TTC549 (cell line): ENCODE data around the gene DISC1.
"Not testable (repeated sequence)": the region's sequence is repeated elsewhere in the genome, so short reads cannot be mapped to it uniquely, and the experiment has no call there.

Experiments
- FAIRE-seq: peaks from 2 replicates; lab custom pipeline; 2012; peaks lifted over from hg19 to GRCh38; lab: Jason Lieb, UNC

Gene DISC1

DNA sequence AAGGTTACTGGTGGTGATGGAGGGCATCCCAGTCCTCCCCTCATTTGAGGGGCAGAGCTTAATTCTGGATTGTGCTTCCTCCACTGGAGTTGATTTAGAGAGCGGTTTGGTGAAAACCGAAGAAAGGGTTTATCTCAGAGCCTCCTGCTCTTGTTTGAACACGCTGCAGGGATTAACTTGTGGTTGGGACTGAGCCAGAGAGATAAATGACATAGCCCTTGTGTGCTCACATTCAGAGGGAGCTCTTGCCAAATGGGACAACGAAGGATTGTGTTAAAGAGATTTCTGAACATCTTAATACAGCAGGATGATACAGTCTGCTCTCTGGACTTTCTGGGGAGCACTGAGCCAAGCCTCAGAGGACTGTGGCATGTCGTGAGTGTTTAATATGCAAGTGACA is 308.2 kb downstream of the DISC1 start:
- no peak for FAIRE-seq

GRCh38 chr1:231935856-231936255 is 309.3 kb downstream of the DISC1 start:
- FAIRE-seq, result no peak

GRCh38 chr1:231936983-231937775 is 310.6 kb downstream of the DISC1 start:
- FAIRE-seq, result no peak

DNA sequence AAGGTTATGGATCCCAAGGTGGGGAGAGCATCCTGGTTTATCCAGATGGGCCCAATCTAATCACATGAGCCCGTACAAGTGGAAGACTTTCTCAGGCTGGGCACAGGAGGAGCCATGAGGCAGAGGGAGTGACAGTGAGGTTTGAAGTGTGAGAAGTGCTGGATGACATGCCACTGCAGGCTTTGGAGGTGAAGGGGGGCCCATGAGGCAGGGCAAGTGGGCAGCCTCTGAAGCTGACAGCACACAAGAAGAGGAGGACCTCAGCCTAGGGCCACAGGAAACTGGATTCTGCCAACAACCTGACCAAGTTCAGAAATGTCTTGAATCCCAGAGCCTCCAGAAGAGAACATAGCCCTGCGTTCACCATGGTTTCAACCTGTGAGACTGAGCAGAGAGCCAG is 311.6 kb downstream of the DISC1 start:
- no peak for FAIRE-seq

DNA sequence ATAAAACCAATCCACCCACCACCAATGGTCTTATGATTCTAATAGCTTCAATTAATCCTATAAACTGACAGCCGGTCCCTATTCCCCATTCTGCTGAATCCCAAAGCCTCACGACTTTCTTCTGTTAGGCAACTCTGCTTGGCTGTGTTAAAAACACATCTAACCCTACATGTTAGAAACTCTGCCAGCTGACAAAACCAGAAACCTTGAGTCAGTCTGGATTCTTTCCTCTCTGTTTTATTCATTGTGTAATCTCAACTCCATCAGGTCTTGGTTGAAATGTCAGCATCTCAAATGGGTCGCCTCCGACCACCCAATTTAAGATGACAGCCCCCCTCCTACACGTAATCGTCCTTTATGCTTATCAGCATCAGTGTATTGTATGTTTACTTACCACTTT is 312.1 kb downstream of the DISC1 start:
- FAIRE-seq, result no peak

DNA sequence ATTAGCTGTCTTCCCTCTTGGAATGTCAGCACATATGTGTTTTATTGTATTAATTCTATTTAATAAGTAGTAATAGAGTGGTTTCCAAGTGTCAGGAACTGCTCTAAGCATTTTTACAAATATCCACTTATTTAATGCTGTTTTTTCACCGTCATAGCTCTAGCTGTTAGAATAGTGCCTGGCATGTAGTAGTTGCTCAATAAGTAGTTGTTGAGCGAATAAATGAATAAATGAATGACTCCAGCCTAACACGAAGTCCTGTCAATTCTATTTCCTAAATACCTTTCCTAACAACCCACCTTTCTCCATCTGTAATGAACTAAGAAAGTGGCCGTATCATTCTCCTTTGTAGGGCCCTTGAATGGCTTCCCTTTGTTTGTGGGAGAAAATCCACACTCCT is 312.5 kb downstream of the DISC1 start:
- FAIRE-seq, result no peak

GRCh38 chr1:231940116-231940515 is 313.5 kb downstream of the DISC1 start:
- no peak for FAIRE-seq

DNA sequence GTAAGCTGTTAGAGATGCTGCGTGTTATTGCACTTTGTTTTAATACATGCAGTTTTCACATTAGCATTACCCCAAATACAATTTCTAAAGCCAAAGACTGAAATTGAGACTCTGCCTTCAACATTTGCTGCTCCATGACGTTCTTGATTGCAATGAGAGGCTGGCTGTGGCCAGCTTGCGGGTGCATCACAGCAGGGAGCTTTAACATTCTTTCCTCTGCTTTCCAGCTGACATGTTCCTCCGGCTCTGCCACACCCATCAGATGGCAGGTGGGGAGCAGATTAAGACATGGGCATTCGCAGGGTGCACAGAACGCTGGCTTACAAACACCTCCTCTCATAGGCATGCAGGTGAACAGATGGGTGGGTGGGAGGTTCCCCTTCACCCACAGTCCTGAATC is 314.1 kb downstream of the DISC1 start:
- no peak for FAIRE-seq

- FAIRE-seq, result no peak
These were observed 316.5 kb downstream of the DISC1 start for GRCh38 chr1:231943084-231943483.

DNA sequence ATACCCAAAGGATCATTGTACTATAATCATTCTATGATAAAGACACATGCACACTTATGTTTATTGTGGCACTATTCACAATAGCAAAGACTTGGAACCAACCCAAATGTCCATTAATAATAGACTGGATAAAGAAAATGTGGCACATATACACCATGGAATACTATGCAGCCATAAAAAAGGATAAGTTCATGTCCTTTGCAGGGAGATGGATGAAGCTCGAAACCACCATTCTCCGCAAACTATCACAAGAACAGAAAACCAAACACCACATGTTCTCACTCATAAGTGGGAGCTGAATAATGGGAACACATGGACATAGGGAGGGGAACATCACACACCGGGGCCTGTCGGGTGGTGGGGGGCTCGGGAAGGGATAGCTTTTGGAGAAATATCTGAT is 321.5 kb downstream of the DISC1 start:
- not testable (repeated sequence) for FAIRE-seq

DNA sequence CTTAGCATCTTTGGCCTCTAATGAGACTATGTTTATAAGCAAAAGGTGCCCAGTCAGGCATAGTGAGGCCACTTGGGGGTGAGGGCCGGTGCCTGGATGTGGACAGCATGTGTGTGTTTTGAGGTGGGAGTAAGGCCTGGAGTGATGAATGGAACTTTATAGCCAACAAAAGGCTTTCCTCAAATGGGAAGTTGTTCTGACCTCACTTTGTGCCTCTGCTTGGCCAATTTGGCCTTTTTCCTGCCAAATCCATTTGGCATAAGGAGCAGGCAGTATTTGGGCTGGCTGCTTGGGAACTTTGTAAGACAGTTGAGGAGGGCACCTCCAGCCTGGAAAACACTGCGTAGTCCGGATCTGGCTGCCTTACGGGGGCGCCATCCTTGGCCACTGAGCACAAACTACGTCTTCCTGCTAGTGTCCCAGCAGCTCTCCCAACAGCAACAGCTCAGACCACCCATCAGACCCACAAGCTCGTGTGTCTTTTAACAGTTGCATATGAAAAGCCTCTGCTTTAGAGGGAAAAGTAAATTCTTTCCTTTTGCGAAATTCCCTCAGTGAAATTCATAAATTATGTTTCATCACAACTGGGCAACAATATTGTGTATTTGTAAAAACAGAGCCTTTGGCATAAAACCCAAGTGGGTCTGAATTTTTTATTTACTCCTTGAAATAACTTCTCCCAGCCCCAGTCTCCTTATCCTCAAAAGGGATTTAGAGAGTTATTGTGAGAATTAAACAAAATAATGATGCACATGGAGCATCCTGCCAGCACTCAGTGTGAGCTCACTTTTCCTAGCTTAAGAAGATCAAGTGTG is 322.9 kb downstream of the DISC1 start:
- no peak for FAIRE-seq

DNA sequence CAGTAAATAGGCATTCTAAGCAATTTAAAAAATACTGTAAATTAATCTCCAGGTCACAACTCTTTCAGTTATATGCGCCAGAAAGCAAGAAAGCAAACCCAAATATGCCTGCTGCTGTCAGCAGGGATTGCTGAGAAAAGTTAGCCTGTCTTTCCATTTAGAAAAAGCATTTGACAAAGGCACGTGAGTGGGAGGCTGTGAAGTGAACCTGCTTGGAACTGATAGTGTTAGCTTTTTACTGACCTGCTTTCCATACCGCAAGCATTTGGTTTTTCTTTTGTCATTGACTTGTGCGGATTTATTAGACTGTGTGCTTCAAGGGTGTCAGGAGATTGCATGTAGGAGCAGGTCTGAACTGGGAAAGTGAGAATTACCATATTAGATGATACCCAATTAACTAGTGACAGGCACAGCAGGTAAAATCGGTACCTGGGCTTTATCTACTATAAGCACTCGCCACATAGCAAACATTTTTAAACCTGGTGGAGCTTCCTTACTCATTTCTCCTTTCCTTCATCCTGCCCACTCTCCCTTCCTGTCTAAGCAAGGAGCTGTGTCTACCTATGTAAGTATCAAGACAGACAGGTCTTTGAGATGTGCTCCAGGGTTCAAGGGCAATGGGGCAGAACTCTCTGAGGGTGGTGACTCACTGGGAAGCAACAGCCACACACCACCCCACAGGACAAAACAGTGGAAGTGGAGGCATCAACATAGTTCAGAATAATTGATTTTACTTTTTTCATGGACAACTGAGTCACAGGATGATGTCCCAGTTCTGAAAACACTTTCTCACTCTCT is 323.9 kb downstream of the DISC1 start:
- no peak for FAIRE-seq

GRCh38 chr1:231951374-231951773 is 324.8 kb downstream of the DISC1 start:
- no peak for FAIRE-seq

DNA sequence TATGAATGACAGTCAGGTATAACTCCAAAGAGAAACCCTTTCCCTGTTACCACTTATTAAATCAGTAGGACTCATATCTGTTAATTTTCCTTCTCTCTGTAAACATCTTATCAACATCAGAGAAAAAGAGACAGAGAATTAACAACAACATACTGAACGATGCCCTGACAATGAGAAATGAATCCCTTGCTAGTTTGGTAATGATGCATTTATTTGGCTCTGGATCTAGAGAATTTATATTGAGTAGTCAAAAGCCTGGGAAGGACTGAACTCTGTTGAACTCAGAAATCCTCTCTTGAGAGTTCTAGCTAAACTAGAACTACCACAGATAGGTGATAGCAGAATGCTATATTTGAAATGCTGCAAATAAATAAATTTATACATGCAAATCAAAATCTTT is 325.6 kb downstream of the DISC1 start:
- FAIRE-seq, result no peak

GRCh38 chr1:231953660-231954059 is 327.1 kb downstream of the DISC1 start:
- no peak for FAIRE-seq

GRCh38 chr1:231954751-231955150 is 328.2 kb downstream of the DISC1 start:
- no peak for FAIRE-seq

GRCh38 chr1:231957359-231957758 is 330.8 kb downstream of the DISC1 start:
- no peak for FAIRE-seq

GRCh38 chr1:231958448-231958847 is 331.9 kb downstream of the DISC1 start:
- no peak for FAIRE-seq

GRCh38 chr1:231959225-231959884 is 332.8 kb downstream of the DISC1 start:
- no peak for FAIRE-seq

DNA sequence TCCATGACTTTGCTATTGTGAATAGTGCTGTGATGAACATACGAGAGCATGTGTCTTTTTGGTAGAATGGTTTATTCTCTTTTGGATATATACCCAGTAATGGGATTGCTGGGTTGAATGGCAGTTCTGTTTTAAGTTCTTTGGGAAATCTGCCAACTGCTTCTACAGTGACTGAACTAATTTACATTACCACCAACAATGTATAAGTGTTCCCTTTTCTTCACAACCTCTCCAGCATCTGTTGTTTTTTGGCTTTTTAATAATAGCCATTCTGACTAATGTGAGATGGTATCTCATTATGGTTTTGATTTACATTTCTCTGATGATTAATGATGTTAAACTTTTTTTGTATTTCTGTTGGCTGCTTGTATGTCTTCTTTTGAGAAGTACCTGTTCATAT is 335.2 kb downstream of the DISC1 start:
- FAIRE-seq, result not testable (repeated sequence)

GRCh38 chr1:231962636-231963035 is 336.0 kb downstream of the DISC1 start:
- FAIRE-seq, result no peak

GRCh38 chr1:231964241-231964640 is 337.7 kb downstream of the DISC1 start:
- no peak for FAIRE-seq
